ENCODE results near the gene CBFB.

The CBFB gene

DNA sequence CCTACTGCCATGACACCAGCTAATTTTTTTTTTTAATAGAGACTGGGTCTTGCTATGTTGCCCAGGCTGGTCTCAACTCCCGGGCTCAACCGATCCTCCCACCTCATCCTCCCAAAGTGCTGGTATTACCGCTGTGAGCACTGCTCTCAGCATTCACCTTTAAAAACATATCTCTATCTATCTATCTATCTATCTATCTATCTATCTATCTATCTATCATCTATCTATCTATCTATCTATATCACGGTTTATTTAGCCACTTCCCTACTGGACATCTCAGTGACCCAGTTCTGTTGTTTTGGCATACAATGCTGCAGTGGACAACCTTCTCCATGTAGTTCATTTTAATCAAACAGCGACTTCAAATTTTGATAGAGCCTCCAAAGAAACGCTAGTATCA lies 79.5 kb downstream of the CBFB start:
- DNase-seq (ENCODE audit: low spot score) = no peak
- in situ Hi-C loops (cut with MboI; ENCODE audit: low sequenced_read_pairs, unreplicated experiment) = no loop called here
- TF ChIP-seq, protein P1, sequence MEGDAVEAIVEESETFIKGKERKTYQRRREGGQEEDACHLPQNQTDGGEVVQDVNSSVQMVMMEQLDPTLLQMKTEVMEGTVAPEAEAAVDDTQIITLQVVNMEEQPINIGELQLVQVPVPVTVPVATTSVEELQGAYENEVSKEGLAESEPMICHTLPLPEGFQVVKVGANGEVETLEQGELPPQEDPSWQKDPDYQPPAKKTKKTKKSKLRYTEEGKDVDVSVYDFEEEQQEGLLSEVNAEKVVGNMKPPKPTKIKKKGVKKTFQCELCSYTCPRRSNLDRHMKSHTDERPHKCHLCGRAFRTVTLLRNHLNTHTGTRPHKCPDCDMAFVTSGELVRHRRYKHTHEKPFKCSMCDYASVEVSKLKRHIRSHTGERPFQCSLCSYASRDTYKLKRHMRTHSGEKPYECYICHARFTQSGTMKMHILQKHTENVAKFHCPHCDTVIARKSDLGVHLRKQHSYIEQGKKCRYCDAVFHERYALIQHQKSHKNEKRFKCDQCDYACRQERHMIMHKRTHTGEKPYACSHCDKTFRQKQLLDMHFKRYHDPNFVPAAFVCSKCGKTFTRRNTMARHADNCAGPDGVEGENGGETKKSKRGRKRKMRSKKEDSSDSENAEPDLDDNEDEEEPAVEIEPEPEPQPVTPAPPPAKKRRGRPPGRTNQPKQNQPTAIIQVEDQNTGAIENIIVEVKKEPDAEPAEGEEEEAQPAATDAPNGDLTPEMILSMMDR (IDR thresholded peaks at IDR 0.05; ENCODE audit: borderline replicate concordance, control extremely low read depth, extremely low read depth, insufficient read depth, missing control alignments) = no peak

DNA sequence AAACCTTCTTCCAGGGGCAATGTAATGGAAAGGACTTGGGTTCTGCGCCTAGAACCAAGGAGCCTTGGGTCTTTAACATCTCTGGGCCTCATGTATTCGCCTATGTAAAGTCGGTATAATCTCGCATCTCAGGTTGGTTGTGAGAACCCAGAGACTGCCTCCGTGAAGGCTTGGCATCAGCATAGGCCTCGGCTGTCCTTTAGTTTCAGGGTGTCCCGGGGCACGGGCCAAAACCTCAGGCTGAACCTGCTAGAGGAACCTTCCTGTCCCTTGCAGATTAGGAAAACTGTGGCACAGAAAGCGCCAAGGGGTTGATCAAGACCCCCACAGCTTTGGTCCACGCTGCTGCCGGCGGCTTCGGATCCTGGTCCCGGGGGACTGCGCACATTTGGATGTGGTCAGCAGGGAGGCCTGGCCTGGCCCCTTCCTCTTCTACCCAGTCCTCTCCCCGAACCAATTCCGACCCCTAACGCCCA lies 80.0 kb downstream of the CBFB start:
- TF ChIP-seq, protein P1 (IDR thresholded peaks at IDR 0.05; ENCODE audit: borderline replicate concordance, control extremely low read depth, extremely low read depth, insufficient read depth, missing control alignments) = no peak
- no peak for DNase-seq (ENCODE audit: low spot score)
- in situ Hi-C loops (cut with MboI; ENCODE audit: low sequenced_read_pairs, unreplicated experiment) = no loop called here

DNA sequence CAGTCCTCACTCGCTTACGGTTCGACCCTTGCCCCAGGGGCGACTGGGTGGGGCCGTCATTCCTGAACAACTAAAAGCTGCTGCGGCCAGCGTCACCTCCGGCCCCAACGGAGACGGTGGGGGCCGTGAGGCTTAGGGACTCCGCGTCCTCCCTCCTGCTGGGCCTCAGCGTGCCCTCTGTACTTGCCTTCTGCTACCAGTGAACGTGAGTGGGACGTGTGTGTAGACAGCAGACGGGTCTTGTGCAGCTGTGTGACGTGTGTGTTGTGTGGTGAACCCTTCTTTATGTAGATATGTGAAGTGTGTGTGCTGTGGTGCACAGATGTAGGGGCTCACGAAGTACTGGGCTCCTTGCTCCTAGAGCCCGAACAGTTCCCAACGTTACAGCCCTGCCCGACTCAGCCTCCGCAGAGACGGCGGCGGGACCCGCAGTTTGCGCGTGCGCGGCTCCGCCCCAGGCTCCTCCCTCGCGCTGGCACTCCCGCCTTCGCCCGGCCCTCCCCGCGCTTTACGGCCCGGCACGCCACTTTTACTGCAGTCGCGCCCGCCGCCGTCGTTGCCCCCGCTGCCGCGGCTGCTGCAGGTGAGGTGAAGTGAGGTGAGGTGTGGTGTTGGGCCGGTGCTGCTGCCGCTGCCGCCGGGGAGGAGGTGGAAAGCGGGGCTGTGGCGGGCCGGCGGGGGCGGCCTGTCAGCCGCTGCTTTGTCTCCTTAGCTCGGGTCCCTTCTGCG lies 80.6 kb downstream of the CBFB start, which contains the start of gene PHAF1:
Gene PHAF1 (plus strand): TSS at position 535 of the 729 bp plus-strand sequence. CDS start 235 bp downstream, outside the sequence.
- TF ChIP-seq, protein P1 (IDR thresholded peaks at IDR 0.05; ENCODE audit: borderline replicate concordance, control extremely low read depth, extremely low read depth, insufficient read depth, missing control alignments) = no peak
- DNase-seq (ENCODE audit: low spot score) = peak; percentile 100
- in situ Hi-C loops (cut with MboI; ENCODE audit: low sequenced_read_pairs, unreplicated experiment) = no loop called here

DNA sequence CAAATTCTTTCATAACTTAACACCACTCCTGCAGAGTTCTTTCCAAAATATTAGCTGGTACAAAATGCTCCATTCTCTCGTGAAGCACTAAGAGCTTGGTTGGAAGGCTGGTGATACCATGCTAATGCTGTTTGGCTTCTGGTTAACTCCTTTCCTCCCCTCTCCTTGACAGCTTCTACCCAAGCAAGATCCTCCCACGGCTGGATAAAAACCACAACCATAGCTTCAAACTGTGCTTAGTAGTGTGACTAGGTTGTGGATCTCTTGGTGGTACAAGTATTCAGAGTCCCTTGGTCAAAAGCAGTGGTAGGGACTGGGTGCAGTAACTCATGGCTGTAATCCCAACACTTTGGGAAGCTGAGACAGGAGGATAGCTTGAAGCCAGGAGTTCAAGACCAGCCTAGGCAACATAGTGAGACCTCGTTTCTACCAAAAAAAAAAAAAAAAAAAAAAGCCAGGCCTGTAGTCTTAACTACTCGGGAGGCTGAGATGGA lies 83.0 kb downstream of the CBFB start:
- in situ Hi-C loops (cut with MboI; ENCODE audit: low sequenced_read_pairs, unreplicated experiment) = no loop called here

DNA sequence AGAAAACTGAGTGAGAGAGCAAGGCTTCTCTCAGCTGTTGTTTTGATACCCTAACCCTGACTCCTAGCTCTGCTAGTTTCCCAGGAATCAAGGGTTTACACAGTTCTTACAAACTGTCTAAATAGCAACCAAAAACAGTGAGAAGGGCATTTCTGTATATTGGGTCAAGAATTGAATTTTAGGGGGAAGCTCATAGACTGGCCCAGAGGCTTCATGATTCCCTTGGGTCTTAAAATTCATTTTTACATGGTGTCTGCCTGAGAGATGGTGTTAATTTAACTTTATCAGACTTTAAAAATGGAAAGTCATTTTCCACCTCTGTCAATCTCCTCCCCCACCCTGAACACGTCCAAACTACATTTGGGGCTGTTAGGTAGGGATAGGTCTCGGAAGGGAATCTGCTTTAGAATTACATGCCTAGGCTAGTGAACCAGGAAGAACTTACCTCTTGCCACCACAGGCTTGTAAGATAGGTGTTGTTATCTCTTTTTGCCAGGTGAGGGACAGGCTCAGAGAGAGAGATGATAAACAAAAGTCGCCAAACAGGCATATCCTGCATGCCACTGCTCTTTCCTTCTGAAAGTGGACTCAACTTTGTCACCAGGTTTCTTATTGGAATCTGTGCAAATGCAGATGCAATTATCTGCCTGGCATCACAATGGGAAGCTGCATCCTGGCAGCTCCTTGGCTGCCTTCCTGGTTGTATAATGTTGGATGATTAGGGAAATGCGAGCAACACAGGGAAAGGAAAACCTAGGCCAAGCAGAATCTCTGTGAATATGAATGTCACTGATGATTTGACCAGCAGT lies 83.8 kb downstream of the CBFB start:
- DNase-seq (ENCODE audit: low spot score) = no peak
- in situ Hi-C loops (cut with MboI; ENCODE audit: low sequenced_read_pairs, unreplicated experiment) = no loop called here
- TF ChIP-seq, protein P1 (IDR thresholded peaks at IDR 0.05; ENCODE audit: borderline replicate concordance, control extremely low read depth, extremely low read depth, insufficient read depth, missing control alignments) = no peak

More for the DNA sequence above, 83.0 kb downstream of the CBFB start:
- TF ChIP-seq, protein P1 (IDR thresholded peaks at IDR 0.05; ENCODE audit: borderline replicate concordance, control extremely low read depth, extremely low read depth, insufficient read depth, missing control alignments) = no peak
- no peak for DNase-seq (ENCODE audit: low spot score)

DNA sequence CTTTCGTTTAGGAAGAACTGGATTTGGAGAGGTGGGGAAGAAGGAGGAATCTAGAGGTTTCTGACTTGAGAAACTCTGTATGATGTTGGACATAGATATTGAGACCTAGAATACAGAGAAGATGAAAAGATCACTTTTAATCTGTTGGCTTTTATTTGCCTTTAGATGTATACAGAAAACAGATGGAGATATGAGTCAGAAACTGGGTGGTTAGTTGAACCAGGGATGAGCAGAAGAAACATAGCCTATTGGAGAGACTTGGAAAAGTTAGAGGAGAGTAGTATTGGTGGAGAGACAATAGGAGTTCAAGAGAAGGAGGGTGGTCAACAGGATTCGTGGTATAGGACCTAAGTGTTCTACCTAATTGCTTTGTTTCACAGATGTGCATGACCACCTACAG lies 85.8 kb downstream of the CBFB start:
- TF ChIP-seq, protein P1 (IDR thresholded peaks at IDR 0.05; ENCODE audit: borderline replicate concordance, control extremely low read depth, extremely low read depth, insufficient read depth, missing control alignments) = no peak
- in situ Hi-C loops (cut with MboI; ENCODE audit: low sequenced_read_pairs, unreplicated experiment) = no loop called here
- DNase-seq (ENCODE audit: low spot score) = no peak
